Natural killer cell (primary cell): ENCODE results near the gene GRIN1. TPM values are rescaled to one million over a fixed set of nuclear protein-coding genes. Genes with fewer than 3 reads are reported as not detected.

ENCODE experiments used
- ATAC-seq, 3 donors: fragments of 150-1000 bp in 2 of 3; fragments of 200-7000 bp in 1 of 3; cut with Tn5 transposase; 1 replicate in 1 of 3; 2 replicates in 2 of 3; pipeline ENCODE4 v1.10.0; 2021; ENCODE audit warnings: mild to moderate bottlenecking in 2 of 3, moderate library complexity in 2 of 3
- DNase-seq, 2 donors: peaks; one replicate each; pipeline versions ENCODE4 v3.0.0 to v3.0.0-alpha.2; 2013 to 2021; ENCODE audit warnings: mixed read lengths in 1 of 2
- H3K27ac ChIP-seq: one replicate; pipeline ENCODE4 v1.5.1; 2013; ENCODE audit warnings: mild to moderate bottlenecking, low read length
- H3K27me3 ChIP-seq: one replicate; pipeline ENCODE4 v1.6.1; 2013; ENCODE audit warnings: low read length; ENCODE audit not compliant: control insufficient read depth, insufficient read depth
- H3K36me3 ChIP-seq: one replicate; pipeline ENCODE4 v1.6.1; 2013; ENCODE audit warnings: low read length; ENCODE audit not compliant: control insufficient read depth, insufficient read depth
- H3K4me1 ChIP-seq: one replicate; pipeline ENCODE4 v1.6.1; 2013; ENCODE audit warnings: low read length; ENCODE audit not compliant: control insufficient read depth, insufficient read depth
- H3K4me3 ChIP-seq: one replicate; pipeline ENCODE4 v1.5.1; 2013; ENCODE audit warnings: low read length
- H3K9me3 ChIP-seq: one replicate; pipeline ENCODE4 v1.6.1; 2013; ENCODE audit warnings: low read length; ENCODE audit not compliant: control insufficient read depth, insufficient read depth
- H3K27ac Mint-ChIP-seq, 2 donors: one replicate each; pipeline ENCODE4 v1.8.0; 2022; ENCODE audit warnings: mild to moderate bottlenecking in 2 of 2, mixed read lengths in 2 of 2, moderate library complexity in 1 of 2
- H3K27me3 Mint-ChIP-seq, 2 donors: one replicate each; pipeline ENCODE4 v1.8.0; 2022; ENCODE audit warnings: low read depth in 2 of 2, mixed read lengths in 2 of 2
- H3K36me3 Mint-ChIP-seq: one replicate; pipeline ENCODE4 v1.8.0; 2022; ENCODE audit warnings: mixed read lengths
- H3K4me1 Mint-ChIP-seq, 2 donors: one replicate each; pipeline ENCODE4 v1.8.0; 2022; ENCODE audit warnings: mixed read lengths in 2 of 2
- H3K4me3 Mint-ChIP-seq: one replicate; pipeline ENCODE4 v1.8.0; 2022; ENCODE audit warnings: mild to moderate bottlenecking, moderate library complexity, mixed read lengths
- H3K9me3 Mint-ChIP-seq, 2 donors: one replicate each; pipeline ENCODE4 v1.8.0; 2022; ENCODE audit warnings: mixed read lengths in 2 of 2
- WGBS: methylation state at CpG from one replicate; pipeline ENCODE4 v1.1.7; 2013; ENCODE audit warnings: missing lambda C conversion rate; ENCODE audit not compliant: insufficient coverage; 5-methylcytosine and 5-hydroxymethylcytosine counted together
- intact Hi-C: fragments of 100-400 bp; cut with micrococcal nuclease; formaldehyde crosslinking; loops from one replicate; pipeline ENCODE4 v1.14.2; 2022
- total RNA-seq, 4 donors: library from RNA; stranded (reverse); fragments of 120-200 nt in 1 of 4; gene quantifications; one replicate each; pipeline versions ENCODE4 v1.2.3 to v1.2.4, GENCODE V29; 2013 to 2022
- TF ChIP-seq, protein P1 (sequence below): fragments of 200-600 bp; IDR thresholded peaks from one replicate; pipeline ENCODE4 v1.8.0; 2022; ENCODE audit warnings: antibody characterized with exemption

The GRIN1 gene
- total RNA-seq, 3 donors from 2014 or later (not counting 1 experiment from before 2014, with no cell fraction given), result not detected

- no peaks in the 10 kb centered on the region for H3K36me3 ChIP-seq
- H3K27ac Mint-ChIP-seq, result no peak overlapping the region
- peaks cover 28% of the 10 kb centered on the region for H3K27me3 ChIP-seq
- no peaks in the 10 kb centered on the region for H3K36me3 Mint-ChIP-seq
- no peak for ATAC-seq
- H3K27ac ChIP-seq, result no peak overlapping the region
- H3K4me3 ChIP-seq, result no peak overlapping the region
- H3K4me1 ChIP-seq, result peaks cover 4% of the 10 kb centered on the region
- 76% methylated on average over 22 of the region's 22 CpGs for WGBS
- TF ChIP-seq, protein P1, sequence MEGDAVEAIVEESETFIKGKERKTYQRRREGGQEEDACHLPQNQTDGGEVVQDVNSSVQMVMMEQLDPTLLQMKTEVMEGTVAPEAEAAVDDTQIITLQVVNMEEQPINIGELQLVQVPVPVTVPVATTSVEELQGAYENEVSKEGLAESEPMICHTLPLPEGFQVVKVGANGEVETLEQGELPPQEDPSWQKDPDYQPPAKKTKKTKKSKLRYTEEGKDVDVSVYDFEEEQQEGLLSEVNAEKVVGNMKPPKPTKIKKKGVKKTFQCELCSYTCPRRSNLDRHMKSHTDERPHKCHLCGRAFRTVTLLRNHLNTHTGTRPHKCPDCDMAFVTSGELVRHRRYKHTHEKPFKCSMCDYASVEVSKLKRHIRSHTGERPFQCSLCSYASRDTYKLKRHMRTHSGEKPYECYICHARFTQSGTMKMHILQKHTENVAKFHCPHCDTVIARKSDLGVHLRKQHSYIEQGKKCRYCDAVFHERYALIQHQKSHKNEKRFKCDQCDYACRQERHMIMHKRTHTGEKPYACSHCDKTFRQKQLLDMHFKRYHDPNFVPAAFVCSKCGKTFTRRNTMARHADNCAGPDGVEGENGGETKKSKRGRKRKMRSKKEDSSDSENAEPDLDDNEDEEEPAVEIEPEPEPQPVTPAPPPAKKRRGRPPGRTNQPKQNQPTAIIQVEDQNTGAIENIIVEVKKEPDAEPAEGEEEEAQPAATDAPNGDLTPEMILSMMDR, result no peak
- no peaks in the 10 kb centered on the region for H3K4me1 Mint-ChIP-seq
- no peak for DNase-seq
- intact Hi-C loops, result no loop called here
- peaks cover 0 to 14% of the 10 kb centered on the region in 2 donors for H3K27me3 Mint-ChIP-seq
- no peaks in the 10 kb centered on the region for H3K9me3 ChIP-seq
- no peaks in the 10 kb centered on the region for H3K9me3 Mint-ChIP-seq
- H3K4me3 Mint-ChIP-seq, result no peak overlapping the region
These were observed 32.4 kb downstream of the GRIN1 start for GRCh38 chr9:137171149-137171900.

DNA sequence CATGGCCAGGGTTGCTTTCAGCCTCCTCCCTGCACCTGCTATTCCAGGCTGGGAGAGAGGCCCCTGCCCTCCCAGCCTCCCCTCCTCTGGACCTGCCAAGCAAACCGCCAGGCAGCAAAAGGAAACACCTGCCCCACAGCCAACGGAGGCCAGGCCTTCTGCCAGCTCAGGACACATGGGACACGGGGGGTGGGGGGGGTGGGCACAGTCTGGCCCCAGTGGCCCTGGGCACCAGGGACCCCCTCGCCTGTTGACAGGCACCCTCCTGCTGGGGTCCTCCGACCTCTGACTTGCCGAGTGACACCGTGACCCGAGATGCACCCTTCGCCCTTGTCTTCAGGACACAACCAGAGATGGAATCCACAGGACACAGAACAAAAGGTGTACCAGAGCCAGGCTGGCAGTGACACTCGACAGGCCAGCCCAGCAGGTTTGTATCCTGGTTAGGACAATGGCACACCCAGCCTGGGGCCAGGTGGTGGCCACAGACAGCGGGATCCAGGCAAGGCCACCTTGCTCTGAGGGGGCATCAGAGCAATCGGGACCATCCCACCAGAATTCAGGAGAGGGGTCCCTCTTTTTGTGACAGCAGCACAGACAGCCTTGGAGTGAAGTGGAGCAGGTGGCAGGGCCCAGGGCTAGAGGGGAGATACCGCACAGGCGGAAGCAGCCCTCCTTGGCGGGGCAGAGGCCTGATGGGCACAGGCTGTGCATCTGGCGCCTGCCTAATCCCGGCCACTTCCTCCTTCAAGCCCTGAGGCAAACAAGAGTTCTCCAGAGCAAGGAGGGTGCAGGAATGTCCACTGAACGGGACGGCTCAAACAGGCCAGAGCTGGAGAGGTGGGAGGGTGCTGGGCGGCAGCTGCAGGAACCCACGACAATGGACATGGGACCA, 34.2 kb downstream of the GRIN1 start:
- no peak overlapping the region for H3K4me3 Mint-ChIP-seq
- H3K4me1 ChIP-seq, result peaks cover 4% of the 10 kb centered on the region
- H3K27ac Mint-ChIP-seq, result no peak overlapping the region
- no peak overlapping the region for H3K27ac ChIP-seq
- H3K4me3 ChIP-seq, result no peak overlapping the region
- H3K9me3 Mint-ChIP-seq, result no peaks in the 10 kb centered on the region
- no peak for ATAC-seq
- H3K36me3 ChIP-seq, result peaks cover 3% of the 10 kb centered on the region
- DNase-seq, result no peak
- no peaks in the 10 kb centered on the region for H3K9me3 ChIP-seq
- peaks cover 0 to 9% of the 10 kb centered on the region in 2 donors for H3K27me3 Mint-ChIP-seq
- TF ChIP-seq, protein P1, result no peak
- H3K27me3 ChIP-seq, result peaks cover 21% of the 10 kb centered on the region
- H3K36me3 Mint-ChIP-seq, result no peaks in the 10 kb centered on the region
- WGBS, result 30% methylated on average over 20 of the region's 21 CpGs
- no peaks in the 10 kb centered on the region for H3K4me1 Mint-ChIP-seq
- intact Hi-C loops, result no loop called here

GRCh38 chr9:137173796-137174664, 35.1 kb downstream of the GRIN1 start:
- no peak overlapping the region for H3K4me3 Mint-ChIP-seq
- no peak overlapping the region for H3K4me3 ChIP-seq
- peaks cover 0 to 6% of the 10 kb centered on the region in 2 donors for H3K27me3 Mint-ChIP-seq
- H3K36me3 Mint-ChIP-seq, result no peaks in the 10 kb centered on the region
- H3K36me3 ChIP-seq, result peaks cover 10% of the 10 kb centered on the region
- ATAC-seq (no peak), DNase-seq (no peak)
- no peak overlapping the region for H3K27ac ChIP-seq
- H3K27ac Mint-ChIP-seq, result no peak overlapping the region
- no peaks in the 10 kb centered on the region for H3K9me3 Mint-ChIP-seq
- H3K9me3 ChIP-seq, result no peaks in the 10 kb centered on the region
- H3K27me3 ChIP-seq, result peaks cover 21% of the 10 kb centered on the region
- no peaks in the 10 kb centered on the region for H3K4me1 Mint-ChIP-seq
- H3K4me1 ChIP-seq, result peaks cover 4% of the 10 kb centered on the region
- 90% methylated on average over 45 of the region's 45 CpGs for WGBS
- intact Hi-C loops, result no loop called here
- TF ChIP-seq, protein P1, result no peak
